NCI-H524 (cell line): Measurements from ENCODE around the gene CERCAM.
"Not testable (repeated sequence)": the region's sequence is repeated elsewhere in the genome, so short reads cannot be mapped to it uniquely, and the experiment has no call there.

Experiments
- DNase-seq, 2 experiments: peaks; one replicate each; lab custom pipeline; 2025; lab: John Stamatoyannopoulos, UW

Gene CERCAM

GRCh38 chr9:128393145-128393775, 27.4 kb upstream of the CERCAM start:
- no peak for DNase-seq

DNA sequence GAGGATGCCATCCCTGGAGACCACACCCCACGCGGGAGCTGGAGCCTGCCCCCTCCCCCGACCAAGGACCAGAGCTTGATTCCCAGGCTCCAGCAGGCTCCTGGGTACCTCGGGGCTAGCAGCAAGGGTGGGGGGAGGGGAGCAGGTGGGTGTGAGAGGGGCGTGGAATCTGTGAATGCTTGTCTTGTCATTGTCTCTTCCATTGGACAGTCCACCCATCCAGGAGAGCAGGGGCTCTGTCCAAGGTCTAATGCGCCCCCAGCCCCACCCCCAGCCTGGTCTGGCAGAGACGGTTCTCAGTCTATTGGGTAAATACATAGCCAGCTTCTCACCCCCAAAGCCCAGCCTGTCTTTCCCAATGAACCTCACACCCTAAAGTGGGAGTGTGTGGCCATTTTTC, 26.7 kb upstream of the CERCAM start:
- DNase-seq = no peak

DNA sequence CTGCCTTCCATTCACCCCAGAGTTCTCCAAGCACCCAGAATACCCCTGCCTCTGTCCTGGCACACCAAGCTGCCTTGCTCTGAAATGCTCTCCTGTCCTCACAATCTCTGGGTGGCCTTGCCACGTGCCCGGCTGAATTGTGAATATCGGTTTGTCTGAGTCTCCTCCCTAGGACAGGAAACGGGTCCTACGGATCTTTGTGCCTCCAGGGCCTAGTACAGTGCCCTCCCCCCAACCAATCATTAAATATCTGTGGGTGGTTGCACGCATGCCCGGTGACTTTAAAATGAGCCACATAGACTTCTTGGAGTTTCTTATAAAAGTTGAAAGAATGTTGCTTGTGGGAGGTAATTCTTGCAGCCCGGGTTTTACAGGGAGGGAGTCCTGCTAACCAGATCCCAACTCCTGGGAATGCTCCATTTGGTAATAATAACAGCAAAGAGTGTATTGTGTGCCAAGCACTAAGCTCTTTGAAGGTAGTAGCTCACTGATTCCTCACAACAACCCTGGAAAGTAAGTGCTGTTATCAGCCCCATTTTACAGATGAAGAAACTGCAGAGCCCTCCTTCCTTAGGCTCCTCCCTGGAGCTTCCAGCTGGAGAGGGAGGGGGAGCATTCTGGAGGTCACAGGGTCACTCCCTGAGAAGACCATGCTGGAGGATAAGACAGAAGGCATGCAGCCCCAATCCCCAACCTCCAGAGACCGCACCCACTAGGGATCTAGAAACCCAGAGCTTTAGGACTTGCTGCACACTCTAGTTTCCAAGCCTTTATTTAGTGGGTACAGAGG, 26.1 kb upstream of the CERCAM start:
- no peak for DNase-seq

- DNase-seq = no peak
These were observed 23.6 kb upstream of the CERCAM start for GRCh38 chr9:128396970-128397613.

DNA sequence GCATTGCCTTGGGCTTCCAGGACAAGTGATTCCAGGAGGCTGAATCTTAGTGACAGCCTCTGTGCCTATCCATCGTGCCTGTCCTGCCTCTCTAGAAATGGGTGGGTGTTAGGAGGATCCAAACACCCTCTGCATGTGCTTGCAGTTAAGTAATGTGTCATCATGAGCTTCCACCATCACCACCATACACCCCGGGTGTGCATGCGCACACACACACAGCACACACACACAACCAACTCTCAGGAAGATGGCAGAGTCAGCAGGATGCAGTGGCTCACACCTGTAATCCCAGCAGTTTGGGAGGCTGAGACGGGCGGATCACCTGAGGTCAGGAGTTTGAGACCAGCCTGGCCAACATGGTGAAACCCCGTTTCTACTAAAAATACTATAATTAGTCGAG, 22.8 kb upstream of the CERCAM start:
- DNase-seq = no peak

- no peak for DNase-seq
These were observed 20.8 kb upstream of the CERCAM start for GRCh38 chr9:128399861-128400260.

DNA sequence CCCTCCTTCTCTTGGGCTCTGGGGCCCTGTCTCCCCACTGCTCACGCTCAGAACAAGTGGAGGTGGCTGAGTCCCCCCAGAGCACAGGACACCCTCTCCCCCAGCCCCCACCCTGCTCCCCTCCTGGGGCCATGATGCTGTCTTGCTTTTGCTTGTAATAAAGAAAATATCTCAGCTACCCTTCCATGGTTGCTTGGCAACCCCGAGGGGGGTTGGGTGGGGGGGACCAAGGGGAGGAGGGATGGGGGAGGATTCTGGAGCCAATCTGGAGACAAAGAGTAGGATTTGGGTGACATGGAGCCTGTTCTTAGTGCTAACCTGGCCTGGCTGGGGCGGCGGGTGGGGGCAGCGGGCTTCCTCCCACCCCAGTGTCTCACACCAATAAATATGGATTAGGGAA, 16.1 kb upstream of the CERCAM start:
- DNase-seq = no peak

GRCh38 chr9:128405077-128405779, 15.4 kb upstream of the CERCAM start:
- DNase-seq = no peak

DNA sequence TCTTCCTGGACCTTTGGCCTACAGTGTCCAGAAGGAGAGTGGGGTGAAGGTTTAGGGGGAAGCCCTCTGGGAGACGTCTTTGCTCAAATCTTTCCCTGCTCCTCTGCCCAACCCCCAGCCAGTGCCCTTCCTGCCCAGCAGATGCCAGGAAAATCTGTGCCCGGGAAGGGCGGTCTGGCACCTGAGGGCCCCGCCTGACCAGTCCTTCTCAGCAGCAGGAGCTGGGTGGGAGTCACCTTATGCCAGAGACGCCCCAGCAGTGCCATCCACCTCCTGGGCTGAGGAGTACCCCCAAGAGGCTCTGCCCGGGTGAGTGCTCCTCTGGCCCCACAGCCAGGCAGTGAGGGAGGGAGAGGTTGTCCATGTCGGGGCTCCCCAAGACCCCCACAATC, 14.9 kb upstream of the CERCAM start:
- DNase-seq = no peak

GRCh38 chr9:128406848-128407391, 13.7 kb upstream of the CERCAM start:
- no peak for DNase-seq

DNA sequence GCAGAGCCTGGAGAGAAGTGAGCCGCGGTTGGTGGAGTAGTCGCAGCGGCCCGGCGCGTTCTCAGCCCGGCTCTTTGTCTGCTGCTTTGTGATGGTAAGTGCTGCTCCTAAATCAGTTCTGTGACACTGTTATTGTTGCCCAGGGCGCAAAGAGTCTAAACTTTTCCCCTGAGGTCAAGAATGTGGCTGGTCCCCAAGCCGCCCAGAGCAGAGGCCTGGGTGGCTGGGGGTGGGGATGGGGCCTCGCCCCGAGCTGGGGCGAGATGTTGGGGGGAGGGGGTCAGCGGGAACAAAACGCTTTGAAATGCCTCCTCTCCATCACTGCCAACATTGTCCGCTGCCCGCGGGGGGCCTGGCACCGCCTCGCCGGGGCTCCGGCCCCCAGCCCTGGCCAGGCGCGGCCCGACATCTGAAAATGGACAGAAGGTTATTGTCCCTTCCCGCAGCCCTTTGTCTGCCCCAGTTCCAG, 11.7 kb upstream of the CERCAM start:
- no peak for DNase-seq

DNA sequence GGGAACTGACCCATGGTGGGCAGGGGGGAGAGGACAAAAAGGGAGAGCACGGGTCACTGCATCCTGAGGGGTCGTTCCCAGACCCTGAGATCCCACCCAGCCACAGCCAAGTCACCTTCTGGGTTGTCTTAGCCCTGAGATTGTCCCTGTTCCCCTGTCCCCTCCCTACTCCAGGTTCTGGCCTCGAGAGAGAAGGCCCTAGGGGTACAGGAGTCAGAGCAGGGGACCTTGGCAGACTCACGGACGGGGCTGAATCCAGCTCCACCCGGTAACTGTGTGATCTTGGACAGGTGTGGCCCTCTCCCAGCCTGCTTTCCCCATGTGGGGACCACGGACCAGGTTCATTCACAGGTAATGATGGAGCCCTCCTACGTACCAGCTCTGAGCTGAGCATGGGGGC, 11.2 kb upstream of the CERCAM start:
- no peak for DNase-seq

GRCh38 chr9:128409978-128410377, 10.7 kb upstream of the CERCAM start:
- no peak for DNase-seq

- DNase-seq = no peak
These were observed 9.1 kb upstream of the CERCAM start for GRCh38 chr9:128411364-128412119.

- peak; percentile 86 to 95 for DNase-seq
These were observed 8.4 kb upstream of the CERCAM start for GRCh38 chr9:128412120-128412790.

DNA sequence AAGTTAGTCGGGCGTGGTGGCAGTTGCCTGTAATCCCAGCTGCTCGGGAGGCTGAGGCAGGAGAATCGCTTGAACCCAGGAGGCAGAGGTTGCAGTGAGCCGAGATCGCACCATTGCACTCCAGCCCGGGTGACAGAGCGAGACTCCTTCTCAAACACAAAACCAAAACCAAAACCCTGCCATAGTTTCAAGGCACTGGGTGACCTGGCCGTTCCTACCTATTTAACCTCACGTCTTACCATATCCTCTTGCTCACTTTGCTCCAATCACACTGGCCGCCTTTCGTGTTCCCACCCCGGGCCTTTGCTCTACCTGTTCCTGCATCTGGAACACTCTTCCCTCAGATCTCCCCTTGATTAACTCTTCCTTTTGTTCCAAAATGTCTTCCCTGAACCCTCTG, 6.9 kb upstream of the CERCAM start:
- not testable (repeated sequence) for DNase-seq

- peak in 1 of 2 experiments; percentile 42 for DNase-seq
These were observed 6.2 kb upstream of the CERCAM start for GRCh38 chr9:128414461-128414860.

- DNase-seq = no peak
These were observed 5.4 kb upstream of the CERCAM start for GRCh38 chr9:128415281-128415680.

- DNase-seq = no peak
These were observed 4.6 kb upstream of the CERCAM start for GRCh38 chr9:128416014-128416413.

GRCh38 chr9:128416432-128417019, 4.1 kb upstream of the CERCAM start:
- DNase-seq = no peak
